Gastroesophageal sphincter (tissue), 4 donors: ENCODE measurements around the gene TUBB6. TPM values are rescaled to one million over a fixed set of nuclear protein-coding genes. Genes with fewer than 3 reads are reported as not detected.

Experiments
- ATAC-seq: fragments of 150-250 bp; one replicate; pipeline ENCODE4 v1.9.1; 2016; ENCODE audit warnings: mild to moderate bottlenecking, moderate library complexity
- H3K27ac ChIP-seq, 4 donors: fragments of 200-600 bp; sonication (generic) in 3 of 4; 1 replicate in 3 of 4; 2 replicates in 1 of 4; pipeline ENCODE4 v1.5.1; 2016 to 2019
- H3K27me3 ChIP-seq: fragments of 200-600 bp; sonication (generic); one replicate; pipeline ENCODE4 v1.5.1; 2019
- H3K36me3 ChIP-seq, 2 donors: fragments of 200-600 bp; sonication (generic); one replicate each; pipeline ENCODE4 v1.5.1; 2019; ENCODE audit warnings: control low read depth in 1 of 2
- H3K4me1 ChIP-seq, 3 donors: fragments of 200-600 bp; sonication (generic); 1 replicate in 2 of 3; 2 replicates in 1 of 3; pipeline ENCODE4 v1.5.1; 2016 to 2019; ENCODE audit warnings: control low read depth in 2 of 3
- H3K4me3 ChIP-seq, 2 donors: fragments of 200-600 bp; sonication (generic); one replicate each; pipeline ENCODE4 v1.5.1; 2019; ENCODE audit warnings: mild to moderate bottlenecking in 1 of 2, moderate library complexity in 1 of 2
- H3K9me3 ChIP-seq, 3 donors: fragments of 200-600 bp; sonication (generic); one replicate each; pipeline ENCODE4 v1.5.1; 2017 to 2019; ENCODE audit warnings: control low read depth in 2 of 3
- CTCF ChIP-seq, 4 experiments: fragments of 200-600 bp in 2 of 4; fragments of 450-650 bp in 2 of 4; sonication (generic) in 1 of 4; IDR thresholded peaks; one replicate each; pipeline ENCODE4 v1.5.1; 2017 to 2019; ENCODE audit warnings: antibody characterized with exemption in 4 of 4, mild to moderate bottlenecking in 2 of 4, moderate library complexity in 2 of 4
- EP300 ChIP-seq: sonication (generic); formaldehyde crosslinking; IDR thresholded peaks from one replicate; pipeline ENCODE4 v1.6.1; 2017; ENCODE audit warnings: antibody characterized with exemption, mild to moderate bottlenecking
- POLR2A ChIP-seq, 2 donors: fragments of 450-650 bp; IDR thresholded peaks; one replicate each; pipeline ENCODE4 v1.6.1; 2017; ENCODE audit warnings: antibody characterized with exemption in 2 of 2, mild to moderate bottlenecking in 2 of 2, moderate library complexity in 1 of 2
- POLR2AphosphoS5 ChIP-seq: sonication (generic); formaldehyde crosslinking; IDR thresholded peaks from one replicate; pipeline ENCODE4 v1.6.1; 2017; ENCODE audit warnings: antibody characterized with exemption
- WGBS, 2 donors: methylation state at CpG; one replicate each; pipeline ENCODE4 v1.1.5; 2018; ENCODE audit warnings: low coverage in 1 of 2; 5-methylcytosine and 5-hydroxymethylcytosine counted together
- total RNA-seq, 4 donors: library from RNA; depleted of rRNA; stranded (reverse); fragments of >200 nt; gene quantifications; one replicate each; pipeline ENCODE4 v1.1.0, GENCODE V29; 2016

TUBB6 gene
- total RNA-seq, 4 donors from 2014 or later, result 398 to 983 (median 654) TPM

- 80 to 83% methylated on average over 1 of the region's 3 CpGs for WGBS, 2 donors
- H3K4me3 ChIP-seq, result no peak overlapping the region
- no peak for TF ChIP-seq EP300
- peaks cover 0 to 4% (median 0%) of the 10 kb centered on the region in 3 donors for H3K9me3 ChIP-seq
- H3K27ac ChIP-seq, result no peak overlapping the region
- no peak for ATAC-seq
- no peaks in the 10 kb centered on the region for H3K36me3 ChIP-seq
- H3K4me1 ChIP-seq, result no peaks in the 10 kb centered on the region
- H3K27me3 ChIP-seq, result no peaks in the 10 kb centered on the region
These were observed 12.0 kb upstream of the TUBB6 start for GRCh38 chr18:12296087-12296403.

- no peak overlapping the region for H3K27ac ChIP-seq
- H3K9me3 ChIP-seq, result peaks cover 0 to 4% (median 0%) of the 10 kb centered on the region in 3 donors
- no peak overlapping the region for H3K4me3 ChIP-seq
- peak; percentile 53 for ATAC-seq
- TF ChIP-seq CTCF (IDR thresholded peaks at IDR 0.05) (no peak), EP300 (no peak), POLR2A (IDR thresholded peaks at IDR 0.05) (no peak), POLR2AphosphoS5 (no peak)
- WGBS, 2 donors, result no CpG with 5 or more reads among the region's 1 CpG
- no peaks in the 10 kb centered on the region for H3K27me3 ChIP-seq
- H3K4me1 ChIP-seq, result no peaks in the 10 kb centered on the region
- no peaks in the 10 kb centered on the region for H3K36me3 ChIP-seq
These were observed 11.6 kb upstream of the TUBB6 start for GRCh38 chr18:12296457-12296856.

GRCh38 chr18:12299862-12300261 lies 8.2 kb upstream of the TUBB6 start:
- Histone ChIP-seq H3K4me1 (peaks cover 0 to 6% (median 0%) of the 10 kb centered on the region in 3 donors), H3K4me3 (no peak overlapping the region), H3K27me3 (no peaks in the 10 kb centered on the region), H3K36me3 (no peaks in the 10 kb centered on the region), H3K27ac (no peak overlapping the region), H3K9me3 (peaks cover 0 to 4% (median 0%) of the 10 kb centered on the region in 3 donors)
- ATAC-seq, result no peak
- WGBS, 2 donors, result 82 to 100% methylated on average over 1 to 2 of the region's 2 CpGs
- no peak for TF ChIP-seq POLR2A (IDR thresholded peaks at IDR 0.05)
- TF ChIP-seq EP300, result no peak
- no peak for TF ChIP-seq CTCF (IDR thresholded peaks at IDR 0.05)
- TF ChIP-seq POLR2AphosphoS5, result no peak

GRCh38 chr18:12301263-12302005 lies 6.6 kb upstream of the TUBB6 start:
- no peak overlapping the region for H3K27ac ChIP-seq
- H3K4me1 ChIP-seq, result peaks cover 0 to 22% (median 3%) of the 10 kb centered on the region in 3 donors
- TF ChIP-seq POLR2AphosphoS5 (no peak), POLR2A (IDR thresholded peaks at IDR 0.05) (no peak), CTCF (IDR thresholded peaks at IDR 0.05) (no peak)
- H3K9me3 ChIP-seq, result peaks cover 0 to 4% (median 0%) of the 10 kb centered on the region in 3 donors
- H3K4me3 ChIP-seq, result no peak overlapping the region
- no peak for ATAC-seq
- no peaks in the 10 kb centered on the region for H3K27me3 ChIP-seq
- no peaks in the 10 kb centered on the region for H3K36me3 ChIP-seq
- 76 to 92% methylated on average over 10 to 11 of the region's 13 CpGs for WGBS, 2 donors

GRCh38 chr18:12302391-12303147 lies 5.5 kb upstream of the TUBB6 start:
- 84 to 87% methylated on average over 7 of the region's 14 CpGs for WGBS, 2 donors
- peaks cover 0 to 4% (median 0%) of the 10 kb centered on the region in 3 donors for H3K9me3 ChIP-seq
- H3K27ac ChIP-seq, result no peak overlapping the region
- peaks cover 0 to 33% (median 3%) of the 10 kb centered on the region in 3 donors for H3K4me1 ChIP-seq
- no peak overlapping the region for H3K4me3 ChIP-seq
- TF ChIP-seq POLR2AphosphoS5, result no peak
- TF ChIP-seq POLR2A (IDR thresholded peaks at IDR 0.05), result no peak
- no peak for TF ChIP-seq EP300
- TF ChIP-seq CTCF (IDR thresholded peaks at IDR 0.05), result no peak
- no peaks in the 10 kb centered on the region for H3K36me3 ChIP-seq
- no peaks in the 10 kb centered on the region for H3K27me3 ChIP-seq
- ATAC-seq, result no peak
